Measurements from ENCODE around the gene CNPY4.

The CNPY4 gene

DNA sequence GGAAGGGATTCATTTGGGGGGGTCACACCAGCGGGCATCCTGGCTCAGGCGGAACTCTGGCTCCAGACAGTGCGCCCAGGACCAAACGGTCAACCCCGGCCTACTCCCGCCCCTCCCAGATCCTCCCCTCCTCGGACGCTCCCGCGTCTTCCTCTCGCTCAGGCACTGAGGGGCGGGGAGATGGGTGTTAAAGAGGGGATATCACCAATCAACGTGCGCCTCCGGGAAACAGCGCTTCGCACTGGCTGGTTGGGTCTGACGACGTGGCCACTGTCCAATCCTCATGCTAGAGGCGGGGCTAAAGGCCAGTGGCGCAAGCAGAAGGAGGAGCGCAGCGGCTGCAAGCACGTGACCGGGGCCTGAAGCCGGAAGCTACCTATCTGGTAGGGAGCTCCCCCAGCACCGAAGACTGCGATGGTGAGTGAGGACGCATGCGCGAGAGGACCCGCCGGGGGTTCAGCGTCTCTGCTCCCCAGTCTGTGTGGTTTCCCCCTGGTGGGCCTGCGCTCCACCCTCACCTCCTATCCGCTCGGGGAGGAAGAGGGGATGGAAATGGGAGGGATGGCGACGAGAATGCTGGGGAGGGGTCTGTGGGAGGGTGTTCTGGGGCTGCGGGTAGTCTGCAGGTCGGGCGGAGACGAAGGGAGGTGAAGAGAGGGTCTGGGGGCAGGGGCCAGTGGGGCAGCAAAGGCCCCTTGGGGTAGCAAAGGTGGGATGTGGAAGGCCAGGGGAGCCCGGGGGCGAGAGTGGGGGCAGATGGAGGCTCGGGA is 29.3 kb downstream of the CNPY4 start, which contains the start of gene LAMTOR4:
Gene LAMTOR4 (plus strand): TSS at position 360 of the 770 bp plus-strand sequence. CDS start 55 bp downstream, at position 415.
- peak; percentile 95 for DNase-seq (ENCODE audit: low read depth)

- no peak for DNase-seq (ENCODE audit: low read depth)
These were observed 33.0 kb downstream of the CNPY4 start for GRCh38 chr7:100152404-100152803.

DNA sequence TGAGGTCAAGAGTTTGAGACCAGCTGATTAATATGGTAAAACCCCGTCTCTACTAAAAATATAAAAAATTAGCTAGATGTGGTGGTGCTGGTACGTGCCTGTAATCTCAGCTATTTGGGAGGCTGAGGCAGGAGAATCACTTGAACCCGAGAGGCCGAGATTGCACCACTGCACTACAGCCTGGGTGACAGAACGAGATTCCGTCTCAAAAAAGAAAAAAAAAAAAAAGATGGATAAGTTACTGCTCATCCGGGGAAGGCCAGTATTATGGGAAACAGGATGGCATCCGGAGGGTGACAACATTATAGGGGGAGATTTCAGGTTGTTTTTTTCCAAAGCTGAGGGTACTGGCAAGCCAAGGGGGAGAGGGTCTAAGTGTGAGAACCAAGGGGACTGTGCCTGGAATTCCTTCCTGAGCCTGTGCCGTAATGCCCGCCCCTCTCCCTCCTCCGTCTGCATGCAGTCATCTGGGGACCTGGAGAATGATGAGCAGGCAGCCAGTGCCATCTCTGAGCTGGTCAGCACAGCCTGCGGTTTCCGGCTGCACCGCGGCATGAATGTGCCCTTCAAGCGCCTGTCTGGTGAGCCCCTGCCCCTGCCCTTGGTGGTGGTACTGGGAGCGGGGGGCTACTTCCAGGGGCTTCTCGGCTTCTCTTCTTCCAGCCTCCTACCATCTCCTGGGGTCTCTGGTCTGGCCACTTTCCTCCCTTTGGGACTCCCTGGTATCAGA is 33.7 kb downstream of the CNPY4 start:
- no peak for DNase-seq (ENCODE audit: low read depth)

DNA sequence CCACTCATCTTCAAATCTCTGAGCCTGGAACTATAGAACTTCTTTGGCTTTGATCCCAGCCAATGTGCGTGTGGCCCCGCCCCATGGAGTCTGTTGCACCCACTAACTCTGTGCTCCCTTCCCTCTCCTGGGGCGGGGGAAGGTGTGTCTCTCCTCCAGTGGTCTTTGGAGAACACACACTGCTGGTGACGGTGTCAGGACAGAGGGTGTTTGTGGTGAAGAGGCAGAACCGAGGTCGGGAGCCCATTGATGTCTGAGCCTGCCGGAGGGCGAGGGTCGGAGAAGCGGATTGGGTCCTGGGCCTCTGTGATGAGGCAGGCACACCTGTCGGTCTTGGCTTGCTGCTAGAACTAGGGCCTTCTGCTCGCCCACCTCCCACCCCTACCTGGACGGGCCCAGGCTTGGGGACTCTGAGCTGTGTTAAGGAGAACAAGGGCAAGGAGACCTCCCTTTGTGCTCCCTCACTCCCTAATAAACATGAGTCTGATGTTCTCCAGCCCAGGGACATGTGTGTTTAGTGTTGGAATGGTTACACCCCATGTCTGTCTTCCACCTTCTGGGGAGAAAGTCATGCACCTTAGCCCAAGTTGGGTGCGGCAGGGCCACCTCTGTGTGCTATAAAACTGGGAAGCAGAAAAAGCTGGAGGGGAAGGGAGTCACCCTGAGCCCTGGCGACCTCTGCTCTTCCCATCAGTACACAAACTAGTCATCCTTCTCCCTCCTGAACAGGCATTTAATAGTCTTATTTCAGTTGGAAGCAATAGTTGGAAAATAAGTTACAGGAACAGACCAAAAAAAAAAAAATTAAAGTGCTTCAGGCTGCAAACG is 34.5 kb downstream of the CNPY4 start:
- DNase-seq (ENCODE audit: low read depth) = no peak

GRCh38 chr7:100154651-100155491 is 35.4 kb downstream of the CNPY4 start:
- no peak for DNase-seq (ENCODE audit: low read depth)

DNA sequence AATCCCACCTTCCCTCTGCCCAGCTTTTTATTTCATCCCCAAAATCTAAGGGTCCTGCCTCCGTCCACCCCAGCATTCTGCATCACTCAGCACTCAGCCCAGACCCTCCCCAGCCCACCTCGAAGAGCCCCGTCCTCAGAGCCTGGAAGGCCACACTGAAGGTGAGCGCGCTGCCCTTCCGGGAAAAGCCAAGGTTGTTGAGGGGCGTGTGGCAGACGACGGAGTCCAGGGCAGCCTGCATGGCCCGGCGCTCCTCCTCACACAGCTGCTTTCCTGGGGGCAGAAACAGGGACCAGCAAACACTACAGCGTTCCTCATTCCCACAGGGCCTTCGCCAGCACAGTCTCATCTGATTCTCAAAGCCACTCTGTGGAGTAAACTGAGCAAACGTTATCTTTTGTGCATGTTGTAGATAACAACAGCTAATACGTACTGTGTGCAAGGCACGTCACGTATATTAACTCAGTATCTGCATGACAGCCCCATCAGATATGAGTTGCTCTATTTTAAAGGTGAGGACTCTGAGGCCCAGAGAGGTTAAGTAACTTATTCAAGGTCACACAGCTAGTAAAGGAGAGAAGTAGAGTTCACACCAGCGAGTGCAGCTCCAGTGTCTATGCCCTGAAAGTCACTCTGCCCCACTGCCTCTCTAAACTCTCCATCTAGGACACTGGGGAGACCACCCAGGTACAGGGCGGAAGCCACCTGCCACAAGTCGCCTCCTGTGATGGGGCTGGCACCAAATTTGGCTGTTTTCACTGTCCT is 36.3 kb downstream of the CNPY4 start:
- DNase-seq (ENCODE audit: low read depth) = no peak

DNA sequence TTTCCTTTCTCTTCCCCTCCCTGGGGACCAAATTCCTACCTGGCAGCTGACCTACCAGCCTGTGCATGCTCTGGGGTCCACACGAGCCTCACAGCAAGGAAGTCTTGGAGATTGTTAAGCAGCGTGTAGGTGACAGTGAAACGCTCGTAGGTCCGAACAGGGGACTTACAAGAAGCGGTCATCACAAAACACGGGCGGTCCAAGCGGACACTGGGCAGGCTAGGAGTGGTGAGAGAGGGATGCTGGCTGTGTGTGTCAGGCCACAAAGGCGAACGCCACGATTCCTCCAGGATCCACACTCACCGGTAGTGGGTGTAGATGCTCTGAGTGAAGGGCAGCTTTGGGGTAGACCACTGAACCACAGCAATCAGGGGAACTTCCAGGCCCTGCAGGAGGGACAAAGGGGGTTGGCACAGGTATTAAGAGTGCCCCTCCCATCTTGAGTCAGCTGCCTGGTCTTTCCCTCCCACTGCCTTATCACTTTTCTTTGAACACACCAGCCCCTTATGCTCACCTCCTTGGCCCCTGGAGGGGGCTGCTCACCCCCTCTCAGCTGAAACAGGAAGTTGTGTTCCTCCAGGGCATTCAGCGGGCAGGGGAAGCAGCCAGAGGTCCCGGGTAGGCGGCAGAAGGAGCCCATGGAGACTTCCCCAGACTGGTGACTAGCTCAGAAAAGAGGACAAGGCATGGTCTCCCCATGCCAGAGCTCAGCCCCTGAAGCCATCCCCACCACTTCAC is 37.1 kb downstream of the CNPY4 start:
- no peak for DNase-seq (ENCODE audit: low read depth)

GRCh38 chr7:100157069-100157333 is 37.6 kb downstream of the CNPY4 start:
- DNase-seq (ENCODE audit: low read depth) = no peak

GRCh38 chr7:100157334-100158228 is 38.1 kb downstream of the CNPY4 start:
- DNase-seq (ENCODE audit: low read depth) = no peak

DNA sequence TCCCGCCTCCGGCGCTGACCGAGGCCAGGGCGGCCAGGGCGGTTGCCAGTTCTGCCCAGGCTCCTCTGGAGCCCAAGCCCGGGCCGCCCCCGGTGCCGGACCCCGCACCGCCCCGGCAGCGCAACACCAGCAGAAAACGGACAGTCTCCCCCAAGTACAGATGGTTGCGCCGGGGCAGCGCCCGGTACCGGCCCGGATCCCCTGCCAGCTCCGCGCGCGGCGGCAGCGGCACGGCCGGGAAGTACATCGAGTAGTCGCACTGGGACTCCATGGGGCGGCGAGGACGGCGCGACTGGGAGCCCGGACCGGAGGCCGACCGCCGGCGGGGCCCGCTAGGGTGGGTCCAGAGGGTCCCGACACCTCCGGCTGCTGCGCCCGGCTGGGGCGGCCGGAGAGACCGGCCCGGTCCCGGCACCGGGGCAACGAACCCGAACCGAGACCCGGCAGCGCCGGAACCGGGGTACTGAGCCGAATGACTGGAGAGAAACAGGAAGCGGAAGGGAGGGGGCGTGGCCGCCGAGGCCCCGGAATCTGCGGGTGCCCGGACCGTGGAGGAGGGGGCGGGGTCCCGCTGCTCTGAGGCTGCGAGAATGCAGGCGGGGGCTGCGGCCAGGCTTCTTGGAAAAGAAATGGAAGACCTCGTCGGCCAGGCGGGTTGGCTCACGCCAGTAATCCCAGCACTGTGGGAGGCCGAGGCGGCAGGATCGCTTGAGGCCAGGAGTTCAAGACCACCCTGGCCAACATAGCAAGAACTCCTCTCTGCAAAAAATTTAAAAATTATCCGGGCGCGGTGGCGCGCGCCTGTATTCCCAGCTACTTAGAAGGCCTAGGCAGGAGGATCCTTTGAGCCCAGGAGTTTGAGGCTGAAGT is 39.0 kb downstream of the CNPY4 start, which contains the start of gene TRAPPC14:
Gene TRAPPC14 (minus strand): TSS at position 495 of the 870 bp plus-strand sequence. CDS start 224 bp downstream, at position 271.
- DNase-seq (ENCODE audit: low read depth) = peak; percentile 90

GRCh38 chr7:100159099-100159623 is 39.7 kb downstream of the CNPY4 start:
- no peak for DNase-seq (ENCODE audit: low read depth)

- DNase-seq (ENCODE audit: low read depth) = no peak
These were observed 40.6 kb downstream of the CNPY4 start for GRCh38 chr7:100160067-100160466.

DNA sequence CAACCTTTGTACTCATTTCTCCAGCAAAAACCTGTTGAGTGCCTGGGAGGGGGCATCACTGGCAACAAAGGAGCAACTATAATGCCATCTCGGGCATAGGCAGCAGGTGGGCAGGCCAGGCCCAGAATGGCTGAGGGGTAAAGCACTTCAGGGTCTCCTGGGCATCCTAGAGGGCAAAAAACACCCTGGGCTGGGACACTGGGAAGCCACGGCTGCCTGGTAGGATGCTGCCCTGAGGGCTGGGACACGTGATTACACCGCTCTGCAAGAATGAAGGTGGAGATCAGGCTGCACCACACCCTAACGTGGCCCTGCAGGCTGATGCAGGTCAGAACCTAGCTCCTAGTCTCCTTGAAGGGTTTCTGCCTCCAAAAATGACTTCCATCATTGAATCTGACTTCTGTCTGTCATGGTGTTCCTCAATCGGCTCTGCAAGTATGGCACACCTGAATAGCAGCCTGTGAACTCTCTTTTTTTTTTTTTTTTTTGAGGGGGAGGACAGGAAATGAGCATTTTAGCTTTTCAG is 43.6 kb downstream of the CNPY4 start:
- DNase-seq (ENCODE audit: low read depth) = no peak

GRCh38 chr7:100163871-100164270 is 44.4 kb downstream of the CNPY4 start:
- no peak for DNase-seq (ENCODE audit: low read depth)

- no peak for DNase-seq (ENCODE audit: low read depth)
These were observed 47.0 kb downstream of the CNPY4 start for GRCh38 chr7:100166317-100166940.

DNA sequence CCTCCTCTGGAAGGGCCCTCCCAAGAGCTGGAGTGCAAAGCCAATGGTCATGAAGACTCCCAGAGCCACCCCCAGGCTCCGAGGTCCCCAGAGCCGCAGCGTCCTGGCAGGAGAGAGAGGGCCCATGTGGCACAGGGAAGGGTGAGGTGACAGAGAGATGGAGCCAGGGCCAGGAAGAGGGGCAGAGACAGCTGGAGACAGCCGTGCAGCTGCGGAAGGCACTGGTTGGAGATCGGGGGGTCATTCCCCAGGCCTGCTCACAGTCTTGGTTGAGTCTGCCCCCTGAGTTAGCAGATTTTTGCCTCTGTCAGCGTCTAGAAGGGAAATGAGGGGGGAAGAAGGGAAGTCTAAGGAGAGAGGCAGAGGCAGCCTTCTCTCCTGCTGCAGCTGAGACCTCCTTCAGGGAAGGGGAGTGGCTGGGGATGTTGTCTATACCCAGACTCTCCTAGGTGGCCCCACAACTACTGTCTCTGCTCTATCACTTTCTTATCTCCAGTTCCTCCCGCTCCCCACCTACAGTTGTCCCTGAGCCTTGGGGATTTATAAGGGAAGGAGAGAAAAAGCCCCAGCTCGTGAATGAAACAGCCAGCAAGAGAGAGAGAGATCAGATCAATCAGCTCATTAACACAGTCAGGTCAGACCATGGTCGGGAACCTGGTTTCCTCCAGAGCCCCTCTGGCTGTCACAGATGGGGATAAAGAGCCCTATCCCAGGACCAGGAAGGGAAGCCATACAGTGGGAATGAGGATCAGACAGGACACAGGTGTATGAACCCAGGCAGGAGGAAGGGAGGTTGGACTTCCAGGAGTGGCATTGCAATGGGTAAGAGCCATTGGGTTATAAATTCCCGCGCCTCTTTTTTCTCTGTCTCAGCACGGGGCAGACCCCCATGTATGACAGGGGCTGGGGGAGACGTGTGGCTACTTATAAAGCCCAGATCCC is 47.8 kb downstream of the CNPY4 start:
- DNase-seq (ENCODE audit: low read depth) = no peak
